ENCODE data around the gene IFFO2.

- TF ChIP-seq, protein P1, sequence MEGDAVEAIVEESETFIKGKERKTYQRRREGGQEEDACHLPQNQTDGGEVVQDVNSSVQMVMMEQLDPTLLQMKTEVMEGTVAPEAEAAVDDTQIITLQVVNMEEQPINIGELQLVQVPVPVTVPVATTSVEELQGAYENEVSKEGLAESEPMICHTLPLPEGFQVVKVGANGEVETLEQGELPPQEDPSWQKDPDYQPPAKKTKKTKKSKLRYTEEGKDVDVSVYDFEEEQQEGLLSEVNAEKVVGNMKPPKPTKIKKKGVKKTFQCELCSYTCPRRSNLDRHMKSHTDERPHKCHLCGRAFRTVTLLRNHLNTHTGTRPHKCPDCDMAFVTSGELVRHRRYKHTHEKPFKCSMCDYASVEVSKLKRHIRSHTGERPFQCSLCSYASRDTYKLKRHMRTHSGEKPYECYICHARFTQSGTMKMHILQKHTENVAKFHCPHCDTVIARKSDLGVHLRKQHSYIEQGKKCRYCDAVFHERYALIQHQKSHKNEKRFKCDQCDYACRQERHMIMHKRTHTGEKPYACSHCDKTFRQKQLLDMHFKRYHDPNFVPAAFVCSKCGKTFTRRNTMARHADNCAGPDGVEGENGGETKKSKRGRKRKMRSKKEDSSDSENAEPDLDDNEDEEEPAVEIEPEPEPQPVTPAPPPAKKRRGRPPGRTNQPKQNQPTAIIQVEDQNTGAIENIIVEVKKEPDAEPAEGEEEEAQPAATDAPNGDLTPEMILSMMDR (conservative IDR thresholded peaks at IDR 0.05) = no peak
- TF ChIP-seq EZH2 (IDR thresholded peaks at IDR 0.05; ENCODE audit: low read depth) = no peak
Observed at GRCh38 chr1:18989896-18990295, 33.4 kb upstream of the IFFO2 start.

Measured in PC-9 (cell line).